CD4-positive, alpha-beta T cell (primary cell): ENCODE results near the gene DDX17. TPM values are rescaled to one million over a fixed set of nuclear protein-coding genes. Genes with fewer than 3 reads are reported as not detected.
"Not testable (repeated sequence)": the region's sequence is repeated elsewhere in the genome, so short reads cannot be mapped to it uniquely, and the experiment has no call there.

Experiments used
- ATAC-seq: fragments of 200-7000 bp; cut with Tn5 transposase; one replicate; pipeline ENCODE4 v1.10.0; 2022; ENCODE audit warnings: mild to moderate bottlenecking; ENCODE audit not compliant: poor library complexity
- CTCF ChIA-PET: fragments of 350-600 bp; sonication (Branson Sonifier 250); formaldehyde crosslinking; loops from one replicate; lab custom pipeline; 2021; ENCODE audit warnings: antibody characterized with exemption, inconsistent platforms; lab: Charles Lee
- POLR2A ChIA-PET: fragments of 350-600 bp; sonication (Branson Sonifier 250); formaldehyde crosslinking; loops from one replicate; lab custom pipeline; 2021; ENCODE audit warnings: antibody characterized with exemption, inconsistent platforms; lab: Charles Lee
- DNase-seq, 14 experiments: peaks; one replicate each; pipeline ENCODE4 v3.0.0-alpha.2; 2013 to 2020; ENCODE audit warnings: mixed read lengths in 2 of 14
- H3K27ac ChIP-seq, 2 donors: one replicate each; pipeline versions ENCODE4 v1.5.1 to v1.7.0; 2013; ENCODE audit warnings: low read length in 2 of 2, low read depth in 1 of 2, mild to moderate bottlenecking in 1 of 2
- H3K27me3 ChIP-seq, 2 experiments: 1 replicate in 1 of 2; 2 replicates in 1 of 2; pipeline versions ENCODE4 v1.6.1 to v1.7.0; 2013; ENCODE audit warnings: low read length in 2 of 2, control low read depth in 1 of 2, mild to moderate bottlenecking in 1 of 2, moderate library complexity in 1 of 2; ENCODE audit not compliant: insufficient read depth in 2 of 2, control insufficient read depth in 1 of 2
- H3K36me3 ChIP-seq: one replicate; pipeline ENCODE4 v1.6.1; 2013; ENCODE audit warnings: low read length, control low read depth; ENCODE audit not compliant: insufficient read depth
- H3K4me1 ChIP-seq: one replicate; pipeline ENCODE4 v1.6.1; 2013; ENCODE audit warnings: low read length, control low read depth; ENCODE audit not compliant: insufficient read depth
- H3K4me3 ChIP-seq: one replicate; pipeline ENCODE4 v1.5.1; 2013; ENCODE audit warnings: mild to moderate bottlenecking, low read length, moderate library complexity
- H3K9me3 ChIP-seq, 2 experiments: 1 replicate in 1 of 2; 2 replicates in 1 of 2; pipeline versions ENCODE4 v1.6.1 to v1.7.0; 2013; ENCODE audit warnings: low read length in 2 of 2, mild to moderate bottlenecking in 2 of 2, control low read depth in 1 of 2, moderate library complexity in 1 of 2; ENCODE audit not compliant: control insufficient read depth in 1 of 2, insufficient read depth in 1 of 2
- H3K27ac Mint-ChIP-seq: one replicate; pipeline ENCODE4 v1.8.0; 2020; ENCODE audit warnings: mixed read lengths
- H3K27me3 Mint-ChIP-seq: one replicate; pipeline ENCODE4 v1.8.0; 2021; ENCODE audit warnings: mixed read lengths
- H3K36me3 Mint-ChIP-seq: one replicate; pipeline ENCODE4 v1.8.0; 2021; ENCODE audit warnings: low read depth, mixed read lengths
- H3K4me1 Mint-ChIP-seq: one replicate; pipeline ENCODE4 v1.8.0; 2021; ENCODE audit warnings: low read depth, mixed read lengths
- H3K4me3 Mint-ChIP-seq: one replicate; pipeline ENCODE4 v1.8.0; 2020; ENCODE audit warnings: mild to moderate bottlenecking, mixed read lengths
- H3K9me3 Mint-ChIP-seq: one replicate; pipeline ENCODE4 v1.8.0; 2020; ENCODE audit warnings: mixed read lengths
- intact Hi-C, 2 experiments: fragments of 100-400 bp; cut with DNase I in 1 of 2; cut with micrococcal nuclease in 1 of 2; formaldehyde crosslinking; loops; one replicate each; pipeline versions ENCODE4 v1.15.1 to v1.9.0; 2023 to 2025; cut with DNase I, micrococcal nuclease
- total RNA-seq, 174 experiments: library from RNA in 2 of 174; stranded (reverse) in 2 of 174; gene quantifications; one replicate each; pipeline ENCODE4 v1.2.3 and lab custom pipeline; 2021 to 2026
- TF ChIP-seq, protein P1 (sequence below): fragments of 200-600 bp; IDR thresholded peaks from one replicate; pipeline ENCODE4 v1.8.0; 2022; ENCODE audit warnings: antibody characterized with exemption, mild to moderate bottlenecking

DDX17 gene
- total RNA-seq, 2 experiments from 2014 or later, result 454 to 462 TPM

DNA sequence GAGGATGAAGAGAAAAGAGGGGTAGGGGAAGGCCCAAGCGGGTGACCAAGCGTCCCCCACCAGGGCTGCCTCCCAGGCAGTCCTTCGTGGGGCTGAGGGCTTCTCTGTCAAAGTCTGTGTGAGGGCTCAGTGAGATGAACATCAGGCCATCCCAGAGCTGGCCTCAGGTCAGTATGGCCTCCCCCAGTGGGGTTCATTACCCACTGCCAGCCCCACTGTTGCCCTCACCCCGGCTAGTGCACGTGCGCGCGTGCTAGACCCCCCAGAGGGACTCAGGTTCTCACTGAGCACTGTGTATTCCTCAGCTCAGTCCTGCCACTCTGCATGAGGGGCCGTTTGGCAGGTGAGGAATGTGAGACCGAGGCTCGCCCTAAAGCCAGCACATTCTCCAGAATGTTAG is 34.9 kb downstream of the DDX17 start:
- ATAC-seq (no peak), DNase-seq (no peak)
- no peak overlapping the region for H3K27ac ChIP-seq
- no peaks in the 10 kb centered on the region for H3K36me3 ChIP-seq
- no peak overlapping the region for H3K4me3 Mint-ChIP-seq
- H3K27ac Mint-ChIP-seq, result no peak overlapping the region
- ChIA-PET CTCF (no interaction called here), POLR2A (no interaction called here)
- H3K4me1 Mint-ChIP-seq, result no peaks in the 10 kb centered on the region
- H3K36me3 Mint-ChIP-seq, result no peaks in the 10 kb centered on the region
- TF ChIP-seq, protein P1, sequence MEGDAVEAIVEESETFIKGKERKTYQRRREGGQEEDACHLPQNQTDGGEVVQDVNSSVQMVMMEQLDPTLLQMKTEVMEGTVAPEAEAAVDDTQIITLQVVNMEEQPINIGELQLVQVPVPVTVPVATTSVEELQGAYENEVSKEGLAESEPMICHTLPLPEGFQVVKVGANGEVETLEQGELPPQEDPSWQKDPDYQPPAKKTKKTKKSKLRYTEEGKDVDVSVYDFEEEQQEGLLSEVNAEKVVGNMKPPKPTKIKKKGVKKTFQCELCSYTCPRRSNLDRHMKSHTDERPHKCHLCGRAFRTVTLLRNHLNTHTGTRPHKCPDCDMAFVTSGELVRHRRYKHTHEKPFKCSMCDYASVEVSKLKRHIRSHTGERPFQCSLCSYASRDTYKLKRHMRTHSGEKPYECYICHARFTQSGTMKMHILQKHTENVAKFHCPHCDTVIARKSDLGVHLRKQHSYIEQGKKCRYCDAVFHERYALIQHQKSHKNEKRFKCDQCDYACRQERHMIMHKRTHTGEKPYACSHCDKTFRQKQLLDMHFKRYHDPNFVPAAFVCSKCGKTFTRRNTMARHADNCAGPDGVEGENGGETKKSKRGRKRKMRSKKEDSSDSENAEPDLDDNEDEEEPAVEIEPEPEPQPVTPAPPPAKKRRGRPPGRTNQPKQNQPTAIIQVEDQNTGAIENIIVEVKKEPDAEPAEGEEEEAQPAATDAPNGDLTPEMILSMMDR, result no peak
- H3K9me3 Mint-ChIP-seq, result no peaks in the 10 kb centered on the region
- intact Hi-C loops, result no loop called here
- H3K9me3 ChIP-seq, result peaks cover 0 to 5% of the 10 kb centered on the region in 2 experiments
- peaks cover 14% of the 10 kb centered on the region for H3K4me1 ChIP-seq
- peaks cover 9 to 10% of the 10 kb centered on the region in 2 experiments for H3K27me3 ChIP-seq
- H3K4me3 ChIP-seq, result no peak overlapping the region
- peaks cover 19% of the 10 kb centered on the region for H3K27me3 Mint-ChIP-seq

DNA sequence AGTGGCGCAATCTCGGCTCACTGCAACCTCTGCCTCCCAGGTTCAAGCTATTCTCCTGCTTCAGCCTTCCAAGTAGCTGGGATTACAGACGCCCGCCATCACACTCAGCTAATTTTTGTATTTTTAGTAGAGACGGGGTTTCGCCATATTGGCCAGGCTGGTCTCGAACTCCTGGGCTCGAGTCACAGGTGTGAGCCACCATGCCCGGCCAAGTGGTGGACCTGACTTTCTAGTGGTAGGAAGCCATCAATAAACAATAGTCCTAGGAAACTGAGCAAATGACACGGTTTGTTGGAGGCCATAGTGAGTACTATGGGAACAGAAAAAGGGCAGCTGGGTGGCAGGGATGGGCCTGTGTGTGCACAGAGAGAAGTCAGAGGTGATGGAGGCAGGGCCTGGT is 35.9 kb downstream of the DDX17 start:
- H3K27ac Mint-ChIP-seq, H3K36me3 ChIP-seq, H3K4me3 ChIP-seq, CTCF ChIA-PET, DNase-seq, POLR2A ChIA-PET, H3K36me3 Mint-ChIP-seq, H3K27ac ChIP-seq, intact Hi-C loops, H3K4me1 Mint-ChIP-seq, ATAC-seq, H3K9me3 Mint-ChIP-seq, H3K4me3 Mint-ChIP-seq: not testable (repeated sequence)
- H3K27me3 ChIP-seq, result peaks cover 16% of the 10 kb centered on the region in 2 experiments
- peaks cover 27% of the 10 kb centered on the region for H3K27me3 Mint-ChIP-seq
- H3K4me1 ChIP-seq, result peaks cover 11% of the 10 kb centered on the region
- peaks cover 0 to 13% of the 10 kb centered on the region in 2 experiments for H3K9me3 ChIP-seq

DNA sequence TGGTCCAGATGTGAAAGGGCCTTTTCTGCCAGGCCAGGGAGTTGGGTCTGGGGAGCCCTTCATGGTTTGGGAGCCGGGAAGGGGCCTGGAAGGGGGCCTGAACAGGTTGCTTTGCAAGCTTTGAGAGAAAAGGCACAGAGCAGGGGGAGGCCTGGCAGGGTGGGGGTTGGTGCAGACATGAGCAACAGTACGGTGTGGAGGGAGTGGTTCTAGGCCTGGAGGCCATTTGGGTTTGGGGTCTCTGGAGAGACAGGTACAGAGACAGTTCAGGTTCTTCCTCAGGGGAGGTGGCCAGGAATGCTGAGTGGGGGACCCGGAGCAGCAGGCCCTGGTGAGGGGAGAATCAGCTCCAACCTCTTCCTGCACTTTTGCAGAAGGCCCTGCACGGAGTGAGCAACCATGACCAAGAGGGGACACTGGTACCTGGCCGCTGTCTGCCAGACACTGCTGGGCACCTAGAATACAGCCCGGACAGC is 36.8 kb downstream of the DDX17 start:
- H3K4me1 ChIP-seq, result peaks cover 11% of the 10 kb centered on the region
- H3K27me3 ChIP-seq, result peaks cover 16 to 20% of the 10 kb centered on the region in 2 experiments
- peaks cover 0 to 13% of the 10 kb centered on the region in 2 experiments for H3K9me3 ChIP-seq
- no peaks in the 10 kb centered on the region for H3K4me1 Mint-ChIP-seq
- ATAC-seq (no peak), DNase-seq (no peak)
- CTCF ChIA-PET, result no interaction called here
- H3K27ac Mint-ChIP-seq, result no peak overlapping the region
- no peaks in the 10 kb centered on the region for H3K9me3 Mint-ChIP-seq
- H3K36me3 ChIP-seq, result no peaks in the 10 kb centered on the region
- H3K4me3 ChIP-seq, result no peak overlapping the region
- H3K27ac ChIP-seq, result no peak overlapping the region
- no peaks in the 10 kb centered on the region for H3K36me3 Mint-ChIP-seq
- H3K27me3 Mint-ChIP-seq, result peaks cover 31% of the 10 kb centered on the region
- TF ChIP-seq, protein P1, result no peak
- POLR2A ChIA-PET, result interaction anchor here (1.7 kb wide), 1 partner anchor 11 kb away, joined by 4 read pairs; no protein-coding TSS in a partner anchor
- no peak overlapping the region for H3K4me3 Mint-ChIP-seq
- intact Hi-C loops, result no loop called here
